ENCODE results near the gene IARS2.

Gene IARS2

GRCh38 chr1:220094016-220094911 is at the start of gene IARS2:
IARS2 (plus strand) TSS chr1:220094132; CDS start chr1:220094217, 85 bp downstream.
- intact Hi-C loops (cut with DNase I; ENCODE audit: low total_unique reads), result loop anchor here (5.0 kb wide), 1 partner anchor 47 kb away; the partner anchor contains the start of gene EPRS1
- peaks cover 13 to 26% (median 21%) of the 10 kb centered on the region in 3 donors for H3K36me3 ChIP-seq
- H3K27me3 ChIP-seq, result no peaks in the 10 kb centered on the region
- peaks cover 0 to 15% (median 11%) of the 10 kb centered on the region in 4 donors for H3K4me1 ChIP-seq
- DNase-seq, result peak; percentile 86 to 92
- H3K27ac ChIP-seq, result peak within 1 kb of the TSS; percentile 83 to 89
- TF ChIP-seq CTCF (IDR thresholded peaks at IDR 0.05), result no peak
- H3K4me3 ChIP-seq, result peak within 1 kb of the TSS; percentile 72 to 87
- no peaks in the 10 kb centered on the region for H3K9me3 ChIP-seq

DNA sequence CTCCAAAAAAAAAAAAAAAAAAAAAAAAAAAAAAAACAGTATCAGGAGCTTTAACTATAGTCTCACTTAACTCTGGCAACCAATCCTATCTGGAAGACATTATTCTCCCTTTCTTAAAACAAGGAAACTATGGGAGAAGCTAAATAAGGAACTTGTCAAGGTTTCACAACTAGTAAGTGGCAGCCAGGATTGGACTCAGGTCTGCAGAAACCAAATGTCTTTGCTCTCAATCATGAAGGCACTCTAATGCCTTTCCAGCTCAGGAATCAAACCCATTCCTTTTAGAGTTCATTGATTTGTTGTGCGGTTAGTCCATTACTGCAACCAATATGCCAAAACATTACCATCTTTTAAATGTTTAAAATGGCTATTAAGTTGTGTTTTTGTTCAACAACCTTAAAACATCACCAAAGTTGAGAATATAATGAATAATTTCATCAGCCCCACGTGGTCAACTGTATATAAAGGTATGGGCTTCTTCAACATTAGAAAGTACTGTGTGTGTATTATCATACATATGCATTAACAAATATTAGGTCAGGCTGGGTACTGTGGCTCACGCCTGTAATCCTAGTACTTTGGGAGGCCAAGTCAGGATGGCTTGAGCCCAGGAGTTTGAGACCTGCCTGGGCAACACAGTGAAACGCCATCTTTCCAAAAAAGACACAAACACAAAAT is 49.1 kb upstream of the IARS2 start:
- Histone ChIP-seq H3K27ac (peak overlapping the region; percentile 92 to 96), H3K9me3 (no peaks in the 10 kb centered on the region), H3K27me3 (no peaks in the 10 kb centered on the region), H3K4me1 (peaks cover 0 to 28% (median 14%) of the 10 kb centered on the region in 4 donors), H3K36me3 (peaks cover 0 to 18% (median 4%) of the 10 kb centered on the region in 3 donors), H3K4me3 (peak overlapping the region; percentile 86 to 97)
- DNase-seq, result no peak
- TF ChIP-seq CTCF (IDR thresholded peaks at IDR 0.05), result no peak
- intact Hi-C loops (cut with DNase I; ENCODE audit: low total_unique reads), result loop anchor here (5.0 kb wide), 1 partner anchor 47 kb away; the partner anchor contains the start of gene IARS2

- H3K27me3 ChIP-seq, result no peaks in the 10 kb centered on the region
- peaks cover 0 to 11% (median 0%) of the 10 kb centered on the region in 3 donors for H3K36me3 ChIP-seq
- no peak for TF ChIP-seq CTCF (IDR thresholded peaks at IDR 0.05)
- no peaks in the 10 kb centered on the region for H3K9me3 ChIP-seq
- intact Hi-C loops (cut with DNase I; ENCODE audit: low total_unique reads), result loop anchor here (5.0 kb wide), 1 partner anchor 47 kb away; the partner anchor contains the start of gene IARS2
- peaks cover 0 to 28% (median 14%) of the 10 kb centered on the region in 4 donors for H3K4me1 ChIP-seq
- peak overlapping the region; percentile 92 to 96 for H3K27ac ChIP-seq
- DNase-seq, result no peak
- H3K4me3 ChIP-seq, result peak overlapping the region; percentile 86 to 97
Observed at GRCh38 chr1:220045356-220046051, 48.4 kb upstream of the IARS2 start.

DNA sequence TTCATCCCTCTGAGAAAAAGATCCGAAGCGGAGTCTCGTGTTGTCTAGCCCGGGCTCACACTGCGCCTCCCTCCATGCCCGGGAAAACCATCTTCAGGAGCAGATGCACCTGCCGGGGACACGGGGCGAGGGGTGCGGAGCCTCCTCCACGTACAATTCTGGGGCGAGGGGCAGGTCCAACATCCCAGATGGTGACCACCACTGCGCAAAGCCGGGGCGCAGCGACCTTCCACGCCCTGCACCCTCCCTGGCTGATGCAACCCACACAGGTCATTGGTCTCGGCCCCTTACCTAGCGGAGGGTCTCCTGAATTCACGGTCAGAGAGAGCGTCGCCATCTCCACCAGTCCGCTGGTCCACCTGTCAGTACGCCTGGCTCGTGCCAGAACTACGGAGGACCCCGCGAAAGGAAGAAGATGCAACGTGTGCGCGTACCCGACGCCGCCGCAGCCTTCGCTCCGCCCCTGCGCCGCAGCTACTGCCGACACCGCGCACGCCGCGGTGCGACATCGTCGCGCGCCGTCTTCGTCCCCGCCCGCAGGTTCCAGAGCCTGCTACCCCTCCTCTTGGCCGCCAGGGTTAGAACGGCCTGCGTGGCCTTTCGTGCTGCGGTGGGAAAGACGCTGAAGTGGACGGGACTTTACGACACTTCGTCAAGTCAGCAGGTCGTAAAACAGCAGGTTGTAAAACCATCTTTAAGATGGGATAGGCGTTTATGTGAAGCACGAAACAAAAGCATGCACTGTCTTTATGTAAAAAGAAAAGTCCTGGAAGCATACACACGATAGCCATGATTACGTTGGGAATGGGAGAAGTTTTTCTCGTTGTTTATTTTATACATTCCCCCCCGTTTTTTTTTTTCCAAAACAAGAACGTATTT is 47.6 kb upstream of the IARS2 start, which contains the start of gene EPRS1:
Gene EPRS1, minus strand, starts transcription at position 454 of the 879 bp plus-strand sequence. Its CDS starts 117 bp downstream, at position 337.
- peak within 1 kb of the TSS; percentile 92 to 96 for H3K27ac ChIP-seq
- H3K9me3 ChIP-seq, result no peaks in the 10 kb centered on the region
- intact Hi-C loops (cut with DNase I; ENCODE audit: low total_unique reads), result loop anchor here (5.0 kb wide), 1 partner anchor 46 kb away; the partner anchor contains the start of gene IARS2
- peak within 1 kb of the TSS; percentile 86 to 97 for H3K4me3 ChIP-seq
- H3K36me3 ChIP-seq, result peaks cover 0 to 5% (median 0%) of the 10 kb centered on the region in 3 donors
- peaks cover 0 to 28% (median 14%) of the 10 kb centered on the region in 4 donors for H3K4me1 ChIP-seq
- DNase-seq, result peak; percentile 90 to 96
- H3K27me3 ChIP-seq, result no peaks in the 10 kb centered on the region
- peak; percentile 85 to 91 for TF ChIP-seq CTCF (IDR thresholded peaks at IDR 0.05)

Measured in tibial artery (tissue), 4 donors.